OCI-LY1 (cell line): ENCODE results near the gene DIP2C.

Experiments used
- H2AFZ ChIP-seq: fragments of 200-600 bp; sonication (generic), shearing (Covaris generic); 2 replicates; pipeline ENCODE4 v1.6.0; 2014; ENCODE audit warnings: antibody characterized with exemption, mild to moderate bottlenecking, low read length
- H3F3A ChIP-seq: fragments of 200-600 bp; sonication (generic), shearing (Covaris generic); 2 replicates; pipeline ENCODE4 v1.6.0; 2014; ENCODE audit warnings: mild to moderate bottlenecking, antibody characterized with exemption, low read length, moderate library complexity; ENCODE audit not compliant: insufficient read depth
- H3K27ac ChIP-seq: fragments of 200-600 bp; sonication (generic); 2 replicates; pipeline ENCODE4 v1.5.1; 2014; ENCODE audit warnings: low read length, mixed run types, mild to moderate bottlenecking, low read depth; ENCODE audit not compliant: poor library complexity, severe bottlenecking
- H3K27me3 ChIP-seq: fragments of 200-600 bp; sonication (generic); 2 replicates; pipeline ENCODE4 v1.6.0; 2014; ENCODE audit warnings: antibody characterized with exemption, mild to moderate bottlenecking, low read length, moderate library complexity; ENCODE audit not compliant: insufficient read depth
- H3K36me3 ChIP-seq: fragments of 200-600 bp; sonication (generic); 2 replicates; pipeline ENCODE4 v1.6.1; 2014; ENCODE audit warnings: mild to moderate bottlenecking, antibody characterized with exemption, low read length, moderate library complexity, mixed read lengths; ENCODE audit not compliant: insufficient read depth
- H3K4me1 ChIP-seq: fragments of 200-600 bp; sonication (generic); 2 replicates; pipeline ENCODE4 v1.5.1; 2014; ENCODE audit warnings: mild to moderate bottlenecking, low read length, moderate library complexity; ENCODE audit not compliant: insufficient read depth, severe bottlenecking
- H3K4me2 ChIP-seq: fragments of 200-600 bp; sonication (generic), shearing (Covaris generic); 2 replicates; pipeline ENCODE4 v1.6.1; 2014; ENCODE audit warnings: low read length
- H3K4me3 ChIP-seq: fragments of 200-600 bp; sonication (generic); 2 replicates; pipeline ENCODE4 v1.5.1; 2014; ENCODE audit warnings: low read length, low read depth, mild to moderate bottlenecking, mixed read lengths; ENCODE audit not compliant: poor library complexity, severe bottlenecking
- H3K79me2 ChIP-seq: fragments of 200-600 bp; shearing (Covaris generic); 2 replicates; pipeline ENCODE4 v1.6.1; 2016; ENCODE audit warnings: mixed run types, low read length, mixed read lengths; ENCODE audit not compliant: insufficient read depth
- H3K9ac ChIP-seq: fragments of 200-600 bp; sonication (generic), shearing (Covaris generic); 2 replicates; pipeline ENCODE4 v1.6.1; 2014; ENCODE audit warnings: mild to moderate bottlenecking, low read length, mixed read lengths
- H3K9me2 ChIP-seq: fragments of 200-600 bp; sonication (generic), shearing (Covaris generic); 2 replicates; pipeline ENCODE4 v1.6.1; 2014; ENCODE audit warnings: low read depth, mild to moderate bottlenecking, low read length, mixed read lengths
- H3K9me3 ChIP-seq: fragments of 200-600 bp; shearing (Covaris generic); 2 replicates; pipeline ENCODE4 v1.6.1; 2014; ENCODE audit warnings: low read length, mixed read lengths
- H4K20me1 ChIP-seq: fragments of 200-600 bp; sonication (generic), shearing (Covaris generic); 2 replicates; pipeline ENCODE4 v1.6.0; 2016; ENCODE audit warnings: mild to moderate bottlenecking, low read length; ENCODE audit not compliant: insufficient read depth
- EZH2 ChIP-seq: fragments of 200-600 bp; sonication (generic), shearing (Covaris generic); IDR thresholded peaks from 2 replicates; pipeline ENCODE4 v1.8.0; 2017; ENCODE audit warnings: borderline replicate concordance, mixed run types, mild to moderate bottlenecking, antibody characterized with exemption, low read length, moderate library complexity, mixed read lengths
- TF ChIP-seq, protein P1 (sequence below): fragments of 200-600 bp; sonication (generic), shearing (Covaris generic); IDR thresholded peaks from 2 replicates; pipeline ENCODE4 v1.5.1; 2017; ENCODE audit warnings: mild to moderate bottlenecking, antibody characterized with exemption, low read length, moderate library complexity, mixed read lengths

DIP2C gene

DNA sequence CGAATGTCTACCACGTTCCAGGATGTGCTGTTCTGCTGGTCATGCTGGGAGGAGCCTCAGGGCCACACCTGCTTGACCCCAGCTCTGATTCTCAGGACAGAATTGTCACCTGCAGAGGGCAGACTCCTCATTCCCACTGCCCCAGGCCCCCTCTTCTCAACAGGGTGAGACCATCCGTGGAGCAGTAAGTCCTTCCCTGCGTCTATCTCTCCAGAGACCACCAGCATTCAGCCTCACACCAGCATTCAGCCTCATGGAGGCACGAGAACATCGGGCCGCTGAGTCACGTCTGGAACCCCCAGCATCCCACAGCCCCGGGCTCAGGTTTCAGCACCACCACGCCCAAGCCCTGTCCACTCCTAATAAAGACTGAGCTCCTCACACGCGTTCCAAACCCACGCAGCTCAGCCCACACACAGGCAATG lies 273.4 kb downstream of the DIP2C start:
- no peaks in the 10 kb centered on the region for H3K9me2 ChIP-seq
- H4K20me1 ChIP-seq = no peaks in the 10 kb centered on the region
- no peaks in the 10 kb centered on the region for H3K27me3 ChIP-seq
- TF ChIP-seq, protein P1, sequence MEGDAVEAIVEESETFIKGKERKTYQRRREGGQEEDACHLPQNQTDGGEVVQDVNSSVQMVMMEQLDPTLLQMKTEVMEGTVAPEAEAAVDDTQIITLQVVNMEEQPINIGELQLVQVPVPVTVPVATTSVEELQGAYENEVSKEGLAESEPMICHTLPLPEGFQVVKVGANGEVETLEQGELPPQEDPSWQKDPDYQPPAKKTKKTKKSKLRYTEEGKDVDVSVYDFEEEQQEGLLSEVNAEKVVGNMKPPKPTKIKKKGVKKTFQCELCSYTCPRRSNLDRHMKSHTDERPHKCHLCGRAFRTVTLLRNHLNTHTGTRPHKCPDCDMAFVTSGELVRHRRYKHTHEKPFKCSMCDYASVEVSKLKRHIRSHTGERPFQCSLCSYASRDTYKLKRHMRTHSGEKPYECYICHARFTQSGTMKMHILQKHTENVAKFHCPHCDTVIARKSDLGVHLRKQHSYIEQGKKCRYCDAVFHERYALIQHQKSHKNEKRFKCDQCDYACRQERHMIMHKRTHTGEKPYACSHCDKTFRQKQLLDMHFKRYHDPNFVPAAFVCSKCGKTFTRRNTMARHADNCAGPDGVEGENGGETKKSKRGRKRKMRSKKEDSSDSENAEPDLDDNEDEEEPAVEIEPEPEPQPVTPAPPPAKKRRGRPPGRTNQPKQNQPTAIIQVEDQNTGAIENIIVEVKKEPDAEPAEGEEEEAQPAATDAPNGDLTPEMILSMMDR = peak; percentile 46; the same call in 1 of the 2 replicates
- no peak for TF ChIP-seq EZH2
- no peaks in the 10 kb centered on the region for H3F3A ChIP-seq
- H3K9ac ChIP-seq = no peak overlapping the region
- H3K4me1 ChIP-seq = peaks cover 15% of the 10 kb centered on the region
- no peak overlapping the region for H3K4me2 ChIP-seq
- H2AFZ ChIP-seq = no peak overlapping the region
- peak overlapping the region; percentile 51 for H3K27ac ChIP-seq
- no peaks in the 10 kb centered on the region for H3K79me2 ChIP-seq
- H3K9me3 ChIP-seq = no peaks in the 10 kb centered on the region
- H3K36me3 ChIP-seq = peaks cover 91% of the 10 kb centered on the region
- H3K4me3 ChIP-seq = no peak overlapping the region

DNA sequence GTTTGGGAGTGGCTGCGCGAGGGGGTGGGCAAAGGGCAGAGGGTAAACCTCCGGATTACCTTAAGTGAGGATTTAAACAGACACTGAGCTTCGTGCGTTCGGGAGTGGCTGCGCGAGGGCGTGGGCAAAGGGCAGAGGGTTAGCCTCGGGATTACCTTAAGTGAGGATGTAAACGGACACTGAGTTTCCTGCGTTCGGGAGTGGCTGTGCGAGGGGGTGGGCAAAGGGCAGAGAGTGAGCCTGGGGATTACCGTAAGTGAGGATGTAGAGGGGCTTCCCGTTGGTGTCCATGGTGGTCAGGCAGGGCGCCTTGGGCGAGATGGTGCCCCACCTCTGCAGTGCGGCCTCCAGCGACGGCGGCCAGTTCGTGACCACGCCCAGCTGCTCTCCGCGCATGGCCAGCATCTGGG lies 275.8 kb downstream of the DIP2C start:
- peaks cover 15% of the 10 kb centered on the region for H3K4me1 ChIP-seq
- TF ChIP-seq EZH2 = no peak
- TF ChIP-seq, protein P1 = no peak
- H4K20me1 ChIP-seq = no peaks in the 10 kb centered on the region
- H3K27ac ChIP-seq = no peak overlapping the region
- H3K27me3 ChIP-seq = no peaks in the 10 kb centered on the region
- H3K9me2 ChIP-seq = no peaks in the 10 kb centered on the region
- no peaks in the 10 kb centered on the region for H3K79me2 ChIP-seq
- H2AFZ ChIP-seq = no peak overlapping the region
- H3K4me2 ChIP-seq = no peak overlapping the region
- H3F3A ChIP-seq = no peaks in the 10 kb centered on the region
- H3K9ac ChIP-seq = no peak overlapping the region
- H3K4me3 ChIP-seq = no peak overlapping the region
- no peaks in the 10 kb centered on the region for H3K9me3 ChIP-seq
- H3K36me3 ChIP-seq = peaks cover 90% of the 10 kb centered on the region

DNA sequence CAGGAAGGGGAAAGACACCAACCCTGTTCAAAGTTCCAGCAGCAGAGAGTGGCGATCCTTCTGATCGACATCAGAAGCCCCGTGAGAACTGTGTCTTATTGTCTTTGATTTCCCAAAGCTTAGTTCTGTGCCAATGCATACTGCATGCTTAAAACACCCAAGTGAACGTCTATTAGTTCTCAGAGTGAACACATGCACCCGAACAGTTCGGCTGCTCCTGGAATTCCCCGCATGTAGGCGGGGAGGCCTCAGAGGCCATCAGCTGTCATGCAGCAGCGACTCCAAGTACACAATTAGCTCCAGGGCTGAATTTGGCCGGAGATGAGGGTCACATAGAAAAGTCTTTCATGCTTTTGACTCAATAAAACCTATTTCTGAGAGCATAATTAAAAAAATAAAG lies 277.4 kb downstream of the DIP2C start:
- peaks cover 96% of the 10 kb centered on the region for H3K36me3 ChIP-seq
- H3K9me3 ChIP-seq = no peaks in the 10 kb centered on the region
- H3K79me2 ChIP-seq = no peaks in the 10 kb centered on the region
- H3K4me1 ChIP-seq = peaks cover 15% of the 10 kb centered on the region
- no peak overlapping the region for H3K27ac ChIP-seq
- H2AFZ ChIP-seq = no peak overlapping the region
- H3F3A ChIP-seq = no peaks in the 10 kb centered on the region
- no peaks in the 10 kb centered on the region for H4K20me1 ChIP-seq
- H3K9me2 ChIP-seq = no peaks in the 10 kb centered on the region
- no peak overlapping the region for H3K4me2 ChIP-seq
- TF ChIP-seq, protein P1 = no peak
- TF ChIP-seq EZH2 = no peak
- H3K9ac ChIP-seq = no peak overlapping the region
- no peak overlapping the region for H3K4me3 ChIP-seq
- no peaks in the 10 kb centered on the region for H3K27me3 ChIP-seq
